HL-60 (cell line): ENCODE data around the gene GRK1.

ENCODE experiments used
- REST ChIP-seq: IDR thresholded peaks from 2 replicates; pipeline ENCODE4 v1.6.1; 2012; ENCODE audit warnings: low read depth; ENCODE audit not compliant: insufficient replicate concordance
- TF ChIP-seq, protein P1 (sequence below): IDR thresholded peaks from one replicate; pipeline ENCODE4 v1.5.1; 2011; ENCODE audit warnings: low read length, control low read depth, inconsistent platforms; ENCODE audit not compliant: insufficient read depth

- TF ChIP-seq, protein P1, sequence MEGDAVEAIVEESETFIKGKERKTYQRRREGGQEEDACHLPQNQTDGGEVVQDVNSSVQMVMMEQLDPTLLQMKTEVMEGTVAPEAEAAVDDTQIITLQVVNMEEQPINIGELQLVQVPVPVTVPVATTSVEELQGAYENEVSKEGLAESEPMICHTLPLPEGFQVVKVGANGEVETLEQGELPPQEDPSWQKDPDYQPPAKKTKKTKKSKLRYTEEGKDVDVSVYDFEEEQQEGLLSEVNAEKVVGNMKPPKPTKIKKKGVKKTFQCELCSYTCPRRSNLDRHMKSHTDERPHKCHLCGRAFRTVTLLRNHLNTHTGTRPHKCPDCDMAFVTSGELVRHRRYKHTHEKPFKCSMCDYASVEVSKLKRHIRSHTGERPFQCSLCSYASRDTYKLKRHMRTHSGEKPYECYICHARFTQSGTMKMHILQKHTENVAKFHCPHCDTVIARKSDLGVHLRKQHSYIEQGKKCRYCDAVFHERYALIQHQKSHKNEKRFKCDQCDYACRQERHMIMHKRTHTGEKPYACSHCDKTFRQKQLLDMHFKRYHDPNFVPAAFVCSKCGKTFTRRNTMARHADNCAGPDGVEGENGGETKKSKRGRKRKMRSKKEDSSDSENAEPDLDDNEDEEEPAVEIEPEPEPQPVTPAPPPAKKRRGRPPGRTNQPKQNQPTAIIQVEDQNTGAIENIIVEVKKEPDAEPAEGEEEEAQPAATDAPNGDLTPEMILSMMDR, result no peak
- no peak for TF ChIP-seq REST
Measured at GRCh38 chr13:113660066-113660465, 7.0 kb upstream of the GRK1 start.
